ENCODE results near the gene TRIM68. TPM values are rescaled to one million over a fixed set of nuclear protein-coding genes. Genes with fewer than 3 reads are reported as not detected.

TRIM68 gene
- polyA plus RNA-seq, 1 experiment = 6.4 TPM

DNA sequence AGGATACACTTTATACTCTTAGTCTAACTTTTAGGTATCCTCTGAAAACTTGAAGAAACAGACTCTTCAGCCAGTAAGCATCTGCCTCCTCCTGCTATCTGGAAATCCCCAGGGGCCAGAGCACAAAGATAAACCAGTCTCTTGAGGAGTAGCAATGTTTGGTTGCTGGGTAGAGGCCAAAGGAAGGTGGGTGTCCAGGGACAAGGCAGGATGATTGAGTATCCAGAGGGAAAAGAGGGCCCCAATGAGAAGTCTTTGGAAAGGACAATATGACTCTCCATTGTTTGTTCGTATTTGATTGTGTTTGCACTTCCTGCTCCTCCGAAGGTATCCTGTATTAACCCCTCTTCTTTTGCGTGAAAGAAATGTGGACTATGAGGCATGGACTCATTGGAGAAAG lies 19.0 kb downstream of the TRIM68 start:
- CTCF ChIA-PET = no interaction called here
- H3K4me3 ChIP-seq (ENCODE audit: low read depth, low read length) = no peak overlapping the region
- no peaks in the 10 kb centered on the region for H3K27me3 ChIP-seq (ENCODE audit: control insufficient read depth, insufficient read depth, low read length)
- H3K9me3 ChIP-seq (ENCODE audit: control insufficient read depth, insufficient read depth, low read length) = no peaks in the 10 kb centered on the region
- H3K27ac ChIP-seq (ENCODE audit: low read depth, low read length) = no peak overlapping the region
- POLR2A ChIA-PET = no interaction called here
- TF ChIP-seq, protein P1, sequence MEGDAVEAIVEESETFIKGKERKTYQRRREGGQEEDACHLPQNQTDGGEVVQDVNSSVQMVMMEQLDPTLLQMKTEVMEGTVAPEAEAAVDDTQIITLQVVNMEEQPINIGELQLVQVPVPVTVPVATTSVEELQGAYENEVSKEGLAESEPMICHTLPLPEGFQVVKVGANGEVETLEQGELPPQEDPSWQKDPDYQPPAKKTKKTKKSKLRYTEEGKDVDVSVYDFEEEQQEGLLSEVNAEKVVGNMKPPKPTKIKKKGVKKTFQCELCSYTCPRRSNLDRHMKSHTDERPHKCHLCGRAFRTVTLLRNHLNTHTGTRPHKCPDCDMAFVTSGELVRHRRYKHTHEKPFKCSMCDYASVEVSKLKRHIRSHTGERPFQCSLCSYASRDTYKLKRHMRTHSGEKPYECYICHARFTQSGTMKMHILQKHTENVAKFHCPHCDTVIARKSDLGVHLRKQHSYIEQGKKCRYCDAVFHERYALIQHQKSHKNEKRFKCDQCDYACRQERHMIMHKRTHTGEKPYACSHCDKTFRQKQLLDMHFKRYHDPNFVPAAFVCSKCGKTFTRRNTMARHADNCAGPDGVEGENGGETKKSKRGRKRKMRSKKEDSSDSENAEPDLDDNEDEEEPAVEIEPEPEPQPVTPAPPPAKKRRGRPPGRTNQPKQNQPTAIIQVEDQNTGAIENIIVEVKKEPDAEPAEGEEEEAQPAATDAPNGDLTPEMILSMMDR (IDR thresholded peaks at IDR 0.05; ENCODE audit: low read depth, low read length) = no peak
- no peak for DNase-seq (ENCODE audit: low read depth, low spot score)

DNA sequence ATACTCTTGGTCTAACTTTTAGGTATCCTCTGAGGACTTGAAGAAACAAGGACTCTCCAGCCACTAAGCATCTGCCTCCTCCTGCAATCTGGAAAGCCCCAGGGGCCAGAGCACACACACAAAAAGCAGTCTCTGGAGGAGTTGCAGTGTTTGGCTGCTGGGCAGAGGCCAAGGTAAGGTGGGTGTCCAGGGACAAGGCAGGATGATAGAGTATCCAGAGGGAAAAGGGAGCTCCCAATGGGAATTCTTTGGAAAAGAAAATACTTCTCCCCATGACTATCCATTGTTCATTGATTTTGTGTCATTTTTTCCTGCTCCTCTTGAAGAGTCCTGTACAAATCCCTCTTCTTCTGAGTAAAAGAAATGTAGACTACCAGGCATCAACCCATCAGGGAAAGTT lies 26.6 kb downstream of the TRIM68 start, which contains the start of gene OR52I2:
OR52I2 (plus strand) TSS at position 301 of the 400 bp plus-strand sequence.
- H3K4me3 ChIP-seq (ENCODE audit: low read depth, low read length) = no peak within 1 kb of the TSS
- DNase-seq (ENCODE audit: low read depth, low spot score) = no peak
- no peak within 1 kb of the TSS for H3K27ac ChIP-seq (ENCODE audit: low read depth, low read length)
- H3K27me3 ChIP-seq (ENCODE audit: control insufficient read depth, insufficient read depth, low read length) = peaks cover 2% of the 10 kb centered on the region
- H3K9me3 ChIP-seq (ENCODE audit: control insufficient read depth, insufficient read depth, low read length) = no peaks in the 10 kb centered on the region
- ChIA-PET CTCF (no interaction called here), POLR2A (no interaction called here)
- TF ChIP-seq, protein P1 (IDR thresholded peaks at IDR 0.05; ENCODE audit: low read depth, low read length) = no peak

DNA sequence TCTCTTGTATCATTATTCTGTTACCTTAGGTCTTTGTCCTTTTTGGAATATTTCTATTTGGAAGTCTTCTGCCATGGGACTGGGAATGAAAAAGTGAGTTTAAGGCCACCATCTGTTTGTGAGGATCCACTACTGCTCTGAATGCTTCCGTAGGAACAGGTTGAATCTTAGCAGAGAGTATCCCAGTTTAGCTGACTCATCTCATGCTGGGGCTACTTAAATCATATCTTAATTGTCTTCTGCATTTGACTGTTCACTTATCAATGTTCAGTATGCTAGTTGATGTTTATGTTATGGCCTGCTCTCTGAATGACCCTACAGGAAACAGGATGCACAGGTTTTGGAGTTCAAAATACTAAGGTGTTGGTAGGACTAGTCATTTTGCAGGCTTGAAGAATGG lies 27.9 kb downstream of the TRIM68 start:
- H3K9me3 ChIP-seq (ENCODE audit: control insufficient read depth, insufficient read depth, low read length) = no peaks in the 10 kb centered on the region
- no peak overlapping the region for H3K4me3 ChIP-seq (ENCODE audit: low read depth, low read length)
- DNase-seq (ENCODE audit: low read depth, low spot score) = no peak
- H3K27ac ChIP-seq (ENCODE audit: low read depth, low read length) = no peak overlapping the region
- peaks cover 2% of the 10 kb centered on the region for H3K27me3 ChIP-seq (ENCODE audit: control insufficient read depth, insufficient read depth, low read length)
- TF ChIP-seq, protein P1 (IDR thresholded peaks at IDR 0.05; ENCODE audit: low read depth, low read length) = no peak
- CTCF ChIA-PET = no interaction called here
- POLR2A ChIA-PET = no interaction called here

DNA sequence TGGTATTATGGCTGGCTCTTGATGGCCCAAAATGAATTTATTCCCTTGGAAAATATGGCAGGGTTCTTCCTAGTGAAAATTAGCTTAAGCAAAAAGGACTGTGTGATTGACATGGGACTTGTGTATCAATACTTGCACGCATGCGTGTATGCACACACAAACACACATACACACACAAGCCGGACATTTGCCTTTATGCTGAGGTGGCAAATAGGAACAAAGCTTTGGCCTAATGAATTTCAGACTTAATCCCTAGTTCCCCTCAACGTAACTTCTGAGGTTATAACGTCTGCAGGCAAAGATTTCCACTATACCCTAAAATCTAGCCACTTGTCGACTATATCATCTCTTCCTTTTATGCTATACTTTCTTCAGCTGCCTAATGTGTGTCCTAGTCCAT lies 29.4 kb downstream of the TRIM68 start:
- CTCF ChIA-PET = no interaction called here
- no peak for DNase-seq (ENCODE audit: low read depth, low spot score)
- TF ChIP-seq, protein P1 (IDR thresholded peaks at IDR 0.05; ENCODE audit: low read depth, low read length) = no peak
- Histone ChIP-seq H3K4me3 (ENCODE audit: low read depth, low read length) (no peak overlapping the region), H3K27ac (ENCODE audit: low read depth, low read length) (no peak overlapping the region), H3K27me3 (ENCODE audit: control insufficient read depth, insufficient read depth, low read length) (peaks cover 2% of the 10 kb centered on the region), H3K9me3 (ENCODE audit: control insufficient read depth, insufficient read depth, low read length) (no peaks in the 10 kb centered on the region)
- POLR2A ChIA-PET = no interaction called here

DNA sequence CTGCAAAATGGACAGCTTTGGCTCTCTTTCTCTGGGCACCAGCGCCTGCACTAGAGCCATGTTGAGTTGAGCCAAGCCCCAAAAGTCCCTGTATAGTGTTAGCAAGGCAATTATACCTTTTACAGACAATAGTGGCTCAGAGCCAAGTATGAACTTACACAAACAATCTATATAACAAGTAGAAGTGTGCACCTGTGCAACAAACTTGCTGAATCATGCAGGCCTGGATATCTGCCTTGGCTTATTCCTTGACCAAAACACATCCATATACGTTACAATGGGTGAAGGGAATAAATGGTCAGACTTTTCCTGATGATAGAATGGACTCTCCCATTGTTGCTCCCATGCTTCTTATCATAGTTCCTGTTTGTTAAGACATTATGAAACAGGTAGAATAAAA lies 30.3 kb downstream of the TRIM68 start:
- Histone ChIP-seq H3K27ac (ENCODE audit: low read depth, low read length) (no peak overlapping the region), H3K9me3 (ENCODE audit: control insufficient read depth, insufficient read depth, low read length) (no peaks in the 10 kb centered on the region), H3K27me3 (ENCODE audit: control insufficient read depth, insufficient read depth, low read length) (no peaks in the 10 kb centered on the region), H3K4me3 (ENCODE audit: low read depth, low read length) (no peak overlapping the region)
- DNase-seq (ENCODE audit: low read depth, low spot score) = no peak
- CTCF ChIA-PET = no interaction called here
- TF ChIP-seq, protein P1 (IDR thresholded peaks at IDR 0.05; ENCODE audit: low read depth, low read length) = no peak
- POLR2A ChIA-PET = no interaction called here

Measured in AG04450 (cell line).